Thymus (tissue), 2 donors: ENCODE results near the gene HMGB2. TPM values are rescaled to one million over a fixed set of nuclear protein-coding genes. Genes with fewer than 3 reads are reported as not detected.

ENCODE experiments used
- polyA plus RNA-seq: library from polyadenylated mRNA; stranded (reverse); fragments of 200-250 nt; gene quantifications from one replicate; pipeline ENCODE4 v1.2.3, GENCODE V29; 2013
- total RNA-seq: library from RNA; stranded (reverse); fragments of 120-200 nt; gene quantifications from one replicate; pipeline ENCODE4 v1.2.4, GENCODE V29; 2013
- donor health status: healthy.

The HMGB2 gene
- total and polyA plus RNA-seq, 2 donors = 475 to 671 TPM

Other genes starting within 250 kb of the HMGB2 start
- 81.1 TPM for gene GALNT7, start 165.5 kb downstream of the HMGB2 start, total RNA-seq
- 40.5 TPM for gene GALNT7, start 165.5 kb downstream of the HMGB2 start, polyA plus RNA-seq
- gene SAP30, start 36.6 kb upstream of the HMGB2 start, total RNA-seq = 23.8 TPM
- 15.5 TPM for gene SAP30, start 36.6 kb upstream of the HMGB2 start, polyA plus RNA-seq
- 0.05 TPM for gene SCRG1, start 64.8 kb upstream of the HMGB2 start, total RNA-seq
- gene SCRG1, start 64.8 kb upstream of the HMGB2 start, polyA plus RNA-seq = 0.39 TPM
- 1.4 TPM for gene HAND2, start 195.9 kb upstream of the HMGB2 start, total RNA-seq
- 1.2 TPM for gene HAND2, start 195.9 kb upstream of the HMGB2 start, polyA plus RNA-seq